Right hindlimb (tissue), 1 donor: Measurements from ENCODE around the gene MRPS6.

Experiments
- DNase-seq: peaks from one replicate; pipeline ENCODE4 v3.0.0-alpha.2; 2018

MRPS6 gene

DNA sequence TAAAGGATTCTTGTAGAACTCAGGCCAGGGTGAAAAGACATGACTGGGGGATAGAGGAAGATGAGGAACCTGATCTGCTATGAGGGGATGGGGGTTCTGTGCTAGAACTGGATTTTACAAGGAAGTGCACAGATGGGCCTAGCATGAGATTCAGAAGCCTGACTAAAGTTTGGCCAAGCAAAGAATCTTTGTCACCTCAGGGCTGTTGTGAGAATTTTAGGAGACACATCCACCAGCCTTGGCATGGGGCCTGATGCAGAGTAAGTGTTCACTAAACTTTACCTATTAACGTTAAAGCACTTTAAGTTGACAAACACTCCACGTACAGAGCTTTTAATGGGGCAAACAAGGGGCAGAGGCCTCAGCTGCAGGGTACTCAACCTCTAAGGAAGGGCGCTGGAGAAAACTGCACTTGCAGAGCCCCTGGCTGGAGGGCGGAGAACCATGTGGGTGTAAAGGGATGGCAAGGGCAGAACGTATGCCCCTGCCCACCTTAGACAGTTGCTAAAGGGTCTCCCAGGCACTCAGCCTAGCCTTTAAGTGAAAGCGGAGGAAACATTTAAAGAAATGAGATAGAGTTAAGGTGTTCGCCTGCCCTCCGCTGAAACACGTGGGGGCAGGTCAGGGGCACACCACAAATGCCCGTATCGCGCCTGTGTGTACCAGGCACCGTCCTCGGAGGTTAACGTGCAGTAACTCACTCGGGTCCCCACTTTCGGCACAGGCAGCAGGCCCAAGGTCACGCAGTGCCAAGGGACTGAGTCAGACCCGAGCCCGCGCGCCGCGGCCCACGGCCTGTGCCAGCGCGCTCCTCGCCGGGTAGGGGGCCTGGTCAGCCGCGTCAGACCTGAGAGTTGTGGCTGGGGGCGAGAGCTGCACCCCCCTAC, 990 bp upstream of the MRPS6 start:
- no peak for DNase-seq

GRCh38 chr21:34073749-34074282, 438 bp downstream of the MRPS6 start:
- no peak for DNase-seq

DNA sequence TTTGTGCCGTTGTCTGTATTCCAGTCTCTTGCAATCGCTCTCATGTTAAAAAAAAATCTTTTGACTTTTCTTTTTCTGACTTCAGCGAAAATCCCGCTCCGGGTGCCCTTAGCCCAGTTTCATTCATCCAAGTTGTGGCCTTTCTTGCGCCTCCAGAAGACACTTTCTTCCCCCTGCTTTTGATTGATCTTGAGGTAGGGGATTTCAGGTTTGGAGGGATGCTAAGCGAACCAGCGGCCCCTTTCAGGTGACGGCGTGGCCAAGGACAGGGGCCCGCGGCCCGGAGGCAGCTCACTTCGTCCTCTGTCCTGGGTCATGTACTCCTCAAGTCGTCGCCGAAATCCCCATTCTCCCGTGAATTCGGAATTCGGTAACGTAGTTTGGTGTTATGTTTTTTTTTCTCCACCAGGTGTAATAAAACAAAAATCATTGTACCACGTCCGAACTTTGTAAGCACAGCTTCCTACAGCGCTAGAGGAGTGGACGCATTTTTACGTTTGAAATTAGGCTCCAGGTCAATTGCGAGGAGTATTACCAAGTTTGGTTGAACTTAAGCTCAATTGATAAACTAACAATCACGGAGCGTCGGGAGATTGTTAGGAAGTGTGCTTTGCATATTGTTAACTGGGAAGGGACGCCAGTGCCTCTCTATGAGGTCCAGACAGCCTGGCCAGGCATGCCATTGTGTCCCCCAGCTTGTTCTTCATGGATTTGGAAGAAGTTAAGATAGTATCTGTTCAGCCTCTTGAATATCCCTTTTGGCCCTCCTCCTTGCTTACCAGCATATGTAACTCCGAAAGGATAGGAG, 1.1 kb downstream of the MRPS6 start:
- no peak for DNase-seq

DNA sequence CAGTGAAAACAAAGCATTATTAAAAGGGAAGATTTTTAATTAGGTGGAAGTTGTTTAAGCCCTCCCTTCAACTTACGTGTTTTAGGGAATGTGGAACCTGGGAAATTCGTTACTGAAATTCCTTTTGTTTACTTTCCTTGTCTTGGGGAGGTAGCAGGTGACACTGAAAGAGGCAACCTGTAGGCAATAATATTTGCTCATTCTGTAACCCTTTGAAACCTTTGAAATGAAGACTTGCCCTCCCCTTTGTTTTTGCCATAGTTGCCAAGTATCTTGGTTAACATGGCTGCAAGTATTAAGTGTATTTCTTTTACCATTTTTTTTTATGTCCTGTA, 1.7 kb downstream of the MRPS6 start:
- DNase-seq: no peak

DNA sequence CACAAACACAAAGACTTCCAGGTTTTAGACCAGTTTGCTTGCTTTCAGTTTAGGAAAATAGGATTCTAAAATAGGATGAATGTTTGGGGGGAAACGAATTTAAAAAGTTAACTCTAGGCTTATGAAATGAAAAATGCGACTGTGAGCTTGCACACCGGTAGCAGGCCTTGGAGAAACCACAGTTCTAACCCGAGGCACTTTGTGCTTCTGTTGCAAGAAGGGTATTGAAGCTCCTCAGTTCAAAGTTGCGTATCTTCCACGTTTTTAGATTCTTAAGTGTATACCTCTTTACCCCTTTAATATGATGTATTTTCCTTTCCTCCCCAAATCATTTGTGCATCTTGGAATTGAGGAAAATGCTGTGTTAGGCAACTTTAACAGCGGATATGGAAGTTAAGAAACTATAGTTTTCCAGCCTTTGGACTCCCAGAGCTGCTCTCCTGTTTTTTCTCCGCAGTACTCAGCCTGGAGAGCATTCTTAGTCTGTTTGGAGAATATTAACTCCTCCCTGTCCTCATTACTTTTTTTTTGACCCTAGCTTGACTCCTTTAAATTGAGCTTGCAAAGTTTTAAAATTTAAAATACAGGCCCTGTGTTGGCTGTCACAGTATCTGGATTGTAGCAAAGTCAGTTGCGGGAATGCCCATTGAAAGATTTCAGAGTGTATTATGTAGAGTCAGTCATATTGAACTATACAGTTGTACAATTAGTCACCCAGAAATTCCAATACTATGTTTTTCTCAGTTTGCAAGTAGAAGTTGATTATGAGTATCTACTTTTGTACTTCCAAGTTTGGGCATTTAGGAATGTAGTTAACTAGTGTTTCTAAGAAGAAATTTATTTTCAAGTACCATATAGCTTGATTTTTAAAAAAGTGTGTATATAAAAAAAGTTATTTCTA, 2.6 kb downstream of the MRPS6 start:
- no peak for DNase-seq

GRCh38 chr21:34076835-34077234, 3.5 kb downstream of the MRPS6 start:
- DNase-seq: no peak

DNA sequence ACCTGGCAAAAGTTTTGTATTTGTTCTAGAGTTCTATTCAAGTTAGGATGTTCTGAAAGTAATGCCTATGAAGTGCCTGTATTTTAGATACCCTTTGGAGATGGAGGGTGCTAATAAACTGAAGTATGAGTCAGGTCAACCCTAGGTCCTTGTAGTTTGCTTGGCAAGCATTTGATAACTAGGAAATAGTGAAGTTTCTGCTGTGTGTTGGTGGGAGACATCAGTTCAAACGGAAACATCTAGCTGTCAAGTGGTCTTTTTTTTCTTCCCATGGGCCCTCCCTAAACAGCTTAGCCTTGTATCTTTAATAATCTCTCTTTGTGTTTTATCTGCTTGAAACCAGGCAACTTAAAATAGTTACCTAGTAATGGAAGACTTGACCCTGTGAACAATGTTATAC, 4.5 kb downstream of the MRPS6 start:
- DNase-seq: no peak

GRCh38 chr21:34078915-34079314, 5.5 kb downstream of the MRPS6 start:
- no peak for DNase-seq

DNA sequence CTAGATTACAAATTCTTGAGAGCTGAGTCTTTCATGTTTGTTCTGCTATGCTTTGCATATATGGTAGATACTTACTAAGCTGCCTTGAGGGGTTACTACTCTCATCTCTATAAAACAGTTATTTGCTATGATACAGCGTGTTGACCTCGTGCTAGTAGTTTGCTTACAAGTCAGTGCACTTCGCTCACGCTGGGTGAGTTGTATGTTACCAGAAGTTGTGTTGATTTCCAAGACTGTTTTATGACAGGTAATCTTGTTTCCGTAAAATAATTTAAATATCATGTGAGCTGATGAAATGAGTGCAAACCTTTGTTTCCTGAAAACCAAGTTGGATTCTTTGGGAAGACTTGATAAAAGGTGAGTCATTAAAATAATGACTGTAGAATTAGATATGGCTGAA, 7.3 kb downstream of the MRPS6 start:
- no peak for DNase-seq

DNA sequence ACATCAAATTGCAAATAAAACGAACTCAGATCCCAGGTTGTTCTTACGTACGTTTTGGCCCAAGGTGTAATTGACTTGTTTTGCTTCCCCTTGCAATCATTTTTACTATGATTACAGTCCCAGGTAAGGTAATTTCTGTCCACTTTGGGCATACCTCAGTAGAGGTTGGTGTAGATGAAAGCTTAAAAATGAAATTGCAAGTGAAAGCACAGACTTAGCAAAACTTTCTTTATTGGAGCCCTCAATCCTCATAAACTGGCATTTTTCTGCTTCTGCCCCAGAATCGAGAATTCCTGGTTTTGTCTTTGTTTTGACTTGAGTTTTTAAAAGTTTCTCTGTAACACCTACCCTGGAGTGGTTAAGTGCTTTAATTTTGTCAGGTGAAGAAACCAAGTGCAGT, 9.4 kb downstream of the MRPS6 start:
- no peak for DNase-seq

GRCh38 chr21:34083357-34083756, 10.0 kb downstream of the MRPS6 start:
- DNase-seq: no peak

- DNase-seq: no peak
Measured at GRCh38 chr21:34085129-34085528, 11.8 kb downstream of the MRPS6 start.

GRCh38 chr21:34086887-34087306, 13.5 kb downstream of the MRPS6 start:
- no peak for DNase-seq

DNA sequence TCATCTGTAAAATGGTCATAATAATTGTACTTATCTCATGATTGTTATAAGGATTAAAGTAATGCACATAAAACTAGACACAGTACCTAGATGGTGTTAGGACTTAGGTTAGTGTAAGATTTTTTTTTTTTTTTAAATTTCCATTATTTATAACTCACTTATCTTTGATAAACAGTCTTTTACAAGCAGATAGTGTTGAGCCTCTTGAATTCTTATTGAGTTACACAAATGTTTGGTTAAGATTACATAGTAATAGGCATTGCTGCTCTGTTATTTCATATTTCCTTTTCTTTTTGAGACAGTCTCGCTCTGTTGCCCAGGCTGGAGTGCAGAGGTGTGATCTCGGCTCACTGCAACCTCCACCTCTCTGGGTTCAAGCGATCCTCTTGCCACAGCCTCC, 15.4 kb downstream of the MRPS6 start:
- no peak for DNase-seq

DNA sequence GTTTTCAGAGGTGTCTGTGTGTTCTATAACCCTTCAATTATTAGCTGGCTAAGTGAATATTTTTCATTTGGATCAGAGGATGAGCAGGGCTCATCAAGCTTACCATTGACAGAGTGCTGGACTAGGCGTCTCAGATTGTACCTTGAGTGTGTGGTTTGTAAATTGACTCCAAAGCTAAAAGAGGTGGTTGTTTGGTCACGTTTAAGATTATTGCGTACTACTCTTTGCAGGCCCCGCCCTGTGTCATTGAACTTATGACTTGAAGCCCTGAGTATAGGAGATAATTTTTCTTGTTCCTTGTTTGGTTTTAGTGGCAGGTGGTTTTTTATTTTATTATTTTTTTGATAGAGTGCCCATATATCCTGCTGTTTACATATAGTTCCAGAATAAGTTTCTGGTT, 17.7 kb downstream of the MRPS6 start:
- DNase-seq: no peak

DNA sequence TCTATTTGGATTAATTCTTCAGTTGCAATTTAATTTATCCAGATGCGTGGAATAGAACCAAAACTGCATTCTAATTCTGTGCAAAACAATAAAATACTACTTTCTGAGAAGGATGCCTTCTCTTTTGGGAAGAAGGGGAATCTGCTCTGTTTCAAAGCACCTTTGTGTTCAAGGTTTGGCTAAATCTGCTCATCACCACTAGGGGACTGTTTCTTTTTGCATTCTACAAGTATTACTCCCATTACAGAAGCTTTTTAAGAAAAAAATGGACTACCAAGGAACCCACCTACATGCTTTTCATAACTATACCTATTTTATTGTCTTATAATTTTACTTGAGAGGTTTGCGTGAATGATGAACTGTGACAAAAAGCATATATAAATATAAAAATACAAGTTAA, 18.2 kb downstream of the MRPS6 start:
- DNase-seq: no peak

GRCh38 chr21:34092262-34092921, 19.0 kb downstream of the MRPS6 start:
- DNase-seq: no peak

DNA sequence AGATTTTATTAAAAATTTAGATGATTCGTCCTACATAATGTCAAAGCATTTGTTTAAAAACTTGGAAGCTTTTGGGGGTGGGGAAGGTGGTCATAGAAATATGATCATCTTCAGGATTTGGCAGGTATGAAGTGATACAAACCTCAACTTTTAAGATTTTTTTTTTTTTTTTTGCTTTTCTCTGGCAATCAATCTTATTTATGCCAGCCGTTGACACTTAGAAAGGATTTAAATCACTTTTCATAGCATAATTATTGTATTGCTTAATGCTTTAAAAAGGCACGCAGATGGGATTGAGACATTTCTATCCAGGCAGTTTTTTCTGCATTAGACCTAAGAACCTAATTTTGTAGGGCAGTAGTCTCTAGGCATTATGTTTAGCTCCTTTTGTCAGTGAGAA, 19.7 kb downstream of the MRPS6 start:
- no peak for DNase-seq

- no peak for DNase-seq
Measured at GRCh38 chr21:34094949-34095348, 21.6 kb downstream of the MRPS6 start.

- DNase-seq: no peak
Measured at GRCh38 chr21:34097442-34097841, 24.1 kb downstream of the MRPS6 start.

DNA sequence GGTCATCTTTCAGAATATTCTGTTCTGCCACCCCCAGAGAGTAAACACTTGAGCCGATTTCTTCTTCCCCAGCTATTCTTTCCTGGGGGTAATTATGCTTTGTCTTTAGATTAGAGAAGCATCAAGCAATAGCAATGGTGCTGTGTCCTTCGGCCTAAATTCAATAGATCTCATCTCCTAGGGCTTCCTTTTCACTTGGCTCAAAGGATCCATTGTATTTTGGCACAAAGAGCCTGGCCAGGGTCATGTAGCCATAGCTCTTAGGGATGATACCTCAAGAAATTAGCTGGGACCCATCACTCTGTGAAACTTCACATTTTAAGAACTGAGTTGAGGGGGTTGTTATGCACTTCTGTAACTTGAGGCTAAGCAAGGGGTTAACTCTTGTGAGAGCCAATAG, 27.0 kb downstream of the MRPS6 start:
- DNase-seq: no peak

GRCh38 chr21:34100790-34101189, 27.4 kb downstream of the MRPS6 start:
- DNase-seq: no peak
